ENCODE data around the gene LYSMD2. TPM values are rescaled to one million over a fixed set of nuclear protein-coding genes. Genes with fewer than 3 reads are reported as not detected.

LYSMD2 gene
- total and polyA plus RNA-seq, 5 donors from 2014 or later: 13.0 to 44.1 (median 35.5) TPM

- H3K4me1 Mint-ChIP-seq: peaks cover 0 to 5% (median 4%) of the 10 kb centered on the region in 4 donors
- no peaks in the 10 kb centered on the region for H3K36me3 ChIP-seq (ENCODE audit: control insufficient read depth, insufficient read depth, low read length)
- no peaks in the 10 kb centered on the region for H3K36me3 Mint-ChIP-seq
- peaks cover 19% of the 10 kb centered on the region for H3K27me3 ChIP-seq (ENCODE audit: control insufficient read depth, insufficient read depth, low read length)
- H3K9me3 ChIP-seq (ENCODE audit: control insufficient read depth in 2 of 2, low read length in 2 of 2): no peaks in the 10 kb centered on the region
- H3K27ac ChIP-seq (ENCODE audit: insufficient read depth, low read length, poor library complexity, severe bottlenecking): no peak overlapping the region
- ATAC-seq (ENCODE audit: low read depth in 2 of 2) (no peak), DNase-seq (no peak)
- no peaks in the 10 kb centered on the region for H3K4me1 ChIP-seq (ENCODE audit: control insufficient read depth, insufficient read depth, low read length, poor library complexity, severe bottlenecking)
- peaks cover 27% of the 10 kb centered on the region for H3K27me3 Mint-ChIP-seq
- H3K4me3 Mint-ChIP-seq: no peak overlapping the region
- H3K27ac Mint-ChIP-seq: no peak overlapping the region
- no peak overlapping the region for H3K4me3 ChIP-seq (ENCODE audit: low read depth, low read length)
- H3K9me3 Mint-ChIP-seq: peaks cover 0 to 2% (median 0%) of the 10 kb centered on the region in 7 donors
Measured at GRCh38 chr15:51697163-51697562, 40.3 kb downstream of the LYSMD2 start.

DNA sequence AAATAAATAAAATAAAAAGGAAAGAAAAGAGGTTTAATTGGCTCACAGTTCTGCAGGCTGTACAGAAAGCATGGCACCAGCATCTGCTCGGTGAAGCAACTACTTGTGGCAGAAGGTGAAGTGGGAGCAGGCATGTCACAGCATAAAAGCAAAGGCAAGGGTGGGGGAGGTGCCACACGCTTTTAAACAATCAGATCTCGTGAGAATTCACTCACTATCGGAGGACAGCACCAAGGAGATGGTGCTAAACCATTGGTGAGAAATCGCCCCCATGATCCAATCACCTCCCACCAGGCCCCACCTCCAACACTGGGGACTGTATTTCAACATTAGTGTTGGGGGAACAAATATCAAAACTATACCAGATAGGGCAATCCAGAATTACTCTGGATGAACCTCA lies 40.9 kb downstream of the LYSMD2 start:
- Mint-ChIP-seq H3K36me3 (no peaks in the 10 kb centered on the region), H3K9me3 (peaks cover 0 to 1% (median 0%) of the 10 kb centered on the region in 7 donors), H3K27me3 (peaks cover 33% of the 10 kb centered on the region), H3K27ac (no peak overlapping the region), H3K4me1 (peaks cover 0 to 9% (median 6%) of the 10 kb centered on the region in 4 donors), H3K4me3 (no peak overlapping the region)
- Histone ChIP-seq H3K36me3 (ENCODE audit: control insufficient read depth, insufficient read depth, low read length) (no peaks in the 10 kb centered on the region), H3K4me1 (ENCODE audit: control insufficient read depth, insufficient read depth, low read length, poor library complexity, severe bottlenecking) (no peaks in the 10 kb centered on the region), H3K4me3 (ENCODE audit: low read depth, low read length) (no peak overlapping the region), H3K27ac (ENCODE audit: insufficient read depth, low read length, poor library complexity, severe bottlenecking) (no peak overlapping the region), H3K9me3 (ENCODE audit: control insufficient read depth in 2 of 2, low read length in 2 of 2) (no peaks in the 10 kb centered on the region), H3K27me3 (ENCODE audit: control insufficient read depth, insufficient read depth, low read length) (peaks cover 25% of the 10 kb centered on the region)
- ATAC-seq (ENCODE audit: low read depth in 2 of 2) (no peak), DNase-seq (no peak)

GRCh38 chr15:51692154-51692553 lies 45.3 kb downstream of the LYSMD2 start:
- peaks cover 0 to 11% (median 6%) of the 10 kb centered on the region in 4 donors for H3K4me1 Mint-ChIP-seq
- H3K27me3 Mint-ChIP-seq: peaks cover 44% of the 10 kb centered on the region
- peaks cover 0 to 2% (median 0%) of the 10 kb centered on the region in 7 donors for H3K9me3 Mint-ChIP-seq
- no peaks in the 10 kb centered on the region for H3K9me3 ChIP-seq (ENCODE audit: control insufficient read depth in 2 of 2, low read length in 2 of 2)
- DNase-seq (peak in 1 of 3 donors; percentile 19), ATAC-seq (ENCODE audit: low read depth in 2 of 2) (no peak)
- no peak overlapping the region for H3K27ac ChIP-seq (ENCODE audit: insufficient read depth, low read length, poor library complexity, severe bottlenecking)
- no peaks in the 10 kb centered on the region for H3K36me3 ChIP-seq (ENCODE audit: control insufficient read depth, insufficient read depth, low read length)
- H3K27me3 ChIP-seq (ENCODE audit: control insufficient read depth, insufficient read depth, low read length): peaks cover 19% of the 10 kb centered on the region
- H3K27ac Mint-ChIP-seq: no peak overlapping the region
- no peak overlapping the region for H3K4me3 Mint-ChIP-seq
- H3K36me3 Mint-ChIP-seq: no peaks in the 10 kb centered on the region
- no peaks in the 10 kb centered on the region for H3K4me1 ChIP-seq (ENCODE audit: control insufficient read depth, insufficient read depth, low read length, poor library complexity, severe bottlenecking)
- H3K4me3 ChIP-seq (ENCODE audit: low read depth, low read length): no peak overlapping the region

- Histone ChIP-seq H3K27ac (ENCODE audit: insufficient read depth, low read length, poor library complexity, severe bottlenecking) (no peak overlapping the region), H3K4me1 (ENCODE audit: control insufficient read depth, insufficient read depth, low read length, poor library complexity, severe bottlenecking) (no peaks in the 10 kb centered on the region), H3K36me3 (ENCODE audit: control insufficient read depth, insufficient read depth, low read length) (no peaks in the 10 kb centered on the region), H3K4me3 (ENCODE audit: low read depth, low read length) (no peak overlapping the region), H3K9me3 (ENCODE audit: control insufficient read depth in 2 of 2, low read length in 2 of 2) (no peaks in the 10 kb centered on the region), H3K27me3 (ENCODE audit: control insufficient read depth, insufficient read depth, low read length) (peaks cover 23% of the 10 kb centered on the region)
- Mint-ChIP-seq H3K27ac (no peak overlapping the region), H3K27me3 (peaks cover 59% of the 10 kb centered on the region), H3K4me1 (peaks cover 0 to 11% (median 6%) of the 10 kb centered on the region in 4 donors), H3K4me3 (no peak overlapping the region), H3K36me3 (no peaks in the 10 kb centered on the region), H3K9me3 (peaks cover 0 to 2% (median 0%) of the 10 kb centered on the region in 7 donors)
- DNase-seq (peak in 1 of 3 donors; percentile 5), ATAC-seq (ENCODE audit: low read depth in 2 of 2) (no peak)
Measured at GRCh38 chr15:51688863-51689262, 48.6 kb downstream of the LYSMD2 start.

DNA sequence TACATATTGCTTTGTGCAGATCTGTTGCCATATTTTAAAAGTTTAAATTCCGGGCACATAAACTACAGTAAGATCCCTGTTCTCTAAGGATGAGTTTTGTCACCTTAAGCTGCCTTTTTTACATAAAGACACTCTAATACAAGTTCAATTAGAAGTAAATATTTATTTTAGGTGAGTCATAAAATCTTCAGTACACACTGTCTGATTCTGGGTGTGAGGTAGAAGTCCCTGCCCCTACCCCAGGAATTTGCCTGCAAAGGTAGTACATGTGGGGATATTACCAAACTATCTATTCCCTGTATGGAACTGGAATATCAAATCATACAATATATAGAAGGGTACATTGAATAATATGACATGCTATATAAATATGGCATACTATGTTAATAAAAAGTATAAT lies 49.9 kb downstream of the LYSMD2 start:
- H3K27me3 Mint-ChIP-seq: peaks cover 64% of the 10 kb centered on the region
- Histone ChIP-seq H3K27me3 (ENCODE audit: control insufficient read depth, insufficient read depth, low read length) (peaks cover 26% of the 10 kb centered on the region), H3K36me3 (ENCODE audit: control insufficient read depth, insufficient read depth, low read length) (no peaks in the 10 kb centered on the region), H3K4me3 (ENCODE audit: low read depth, low read length) (no peak overlapping the region), H3K9me3 (ENCODE audit: control insufficient read depth in 2 of 2, low read length in 2 of 2) (no peaks in the 10 kb centered on the region), H3K27ac (ENCODE audit: insufficient read depth, low read length, poor library complexity, severe bottlenecking) (no peak overlapping the region), H3K4me1 (ENCODE audit: control insufficient read depth, insufficient read depth, low read length, poor library complexity, severe bottlenecking) (no peaks in the 10 kb centered on the region)
- peaks cover 0 to 9% (median 5%) of the 10 kb centered on the region in 4 donors for H3K4me1 Mint-ChIP-seq
- no peak for DNase-seq
- peaks cover 0 to 1% (median 0%) of the 10 kb centered on the region in 7 donors for H3K9me3 Mint-ChIP-seq
- H3K4me3 Mint-ChIP-seq: no peak overlapping the region
- no peak for ATAC-seq (ENCODE audit: low read depth in 2 of 2)
- no peak overlapping the region for H3K27ac Mint-ChIP-seq
- H3K36me3 Mint-ChIP-seq: no peaks in the 10 kb centered on the region

- no peaks in the 10 kb centered on the region for H3K36me3 ChIP-seq (ENCODE audit: control insufficient read depth, insufficient read depth, low read length)
- peaks cover 3% of the 10 kb centered on the region for H3K4me1 ChIP-seq (ENCODE audit: control insufficient read depth, insufficient read depth, low read length, poor library complexity, severe bottlenecking)
- peaks cover 60% of the 10 kb centered on the region for H3K27me3 Mint-ChIP-seq
- H3K4me3 ChIP-seq (ENCODE audit: low read depth, low read length): no peak within 1 kb of the TSS
- no peak within 1 kb of the TSS for H3K27ac ChIP-seq (ENCODE audit: insufficient read depth, low read length, poor library complexity, severe bottlenecking)
- H3K9me3 ChIP-seq (ENCODE audit: control insufficient read depth in 2 of 2, low read length in 2 of 2): no peaks in the 10 kb centered on the region
- H3K36me3 Mint-ChIP-seq: no peaks in the 10 kb centered on the region
- H3K9me3 Mint-ChIP-seq: peaks cover 0 to 3% (median 2%) of the 10 kb centered on the region in 7 donors
- no peak within 1 kb of the TSS for H3K4me3 Mint-ChIP-seq
- no peak within 1 kb of the TSS for H3K27ac Mint-ChIP-seq
- ATAC-seq (ENCODE audit: low read depth in 2 of 2) (peak; percentile 53 to 62), DNase-seq (peak in 2 of 3 donors; percentile 26 to 53)
- H3K4me1 Mint-ChIP-seq: peaks cover 0 to 2% (median 0%) of the 10 kb centered on the region in 4 donors
- H3K27me3 ChIP-seq (ENCODE audit: control insufficient read depth, insufficient read depth, low read length): peaks cover 22% of the 10 kb centered on the region
Measured at GRCh38 chr15:51681303-51681963, 56.0 kb downstream of the LYSMD2 start, which contains the start of gene SCG3. TSS of gene SCG3 (plus strand) at chr15:51681503. CDS start at chr15:51681756, 253 bp downstream.

DNA sequence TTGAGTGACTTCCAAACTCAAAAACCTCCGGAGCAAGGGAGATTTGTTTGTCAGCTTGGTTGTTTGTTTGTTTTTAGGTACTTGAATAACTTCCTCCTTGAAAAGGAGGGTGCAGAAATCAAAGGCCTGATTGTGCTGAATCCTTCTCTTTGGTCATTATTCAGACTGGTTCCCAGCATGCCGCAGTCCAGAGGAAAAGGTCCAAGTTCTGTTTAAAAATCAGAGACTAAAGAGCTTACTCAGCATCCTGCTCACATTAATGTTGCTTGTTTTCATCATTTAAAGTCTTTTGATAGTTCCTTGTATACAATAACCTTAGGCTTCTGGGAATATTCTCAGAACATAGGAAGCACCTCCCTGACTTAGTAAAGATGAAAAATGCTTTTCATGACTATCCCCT lies 57.1 kb downstream of the LYSMD2 start:
- Histone ChIP-seq H3K27me3 (ENCODE audit: control insufficient read depth, insufficient read depth, low read length) (peaks cover 21% of the 10 kb centered on the region), H3K27ac (ENCODE audit: insufficient read depth, low read length, poor library complexity, severe bottlenecking) (no peak overlapping the region), H3K4me1 (ENCODE audit: control insufficient read depth, insufficient read depth, low read length, poor library complexity, severe bottlenecking) (peaks cover 3% of the 10 kb centered on the region), H3K4me3 (ENCODE audit: low read depth, low read length) (no peak overlapping the region), H3K36me3 (ENCODE audit: control insufficient read depth, insufficient read depth, low read length) (no peaks in the 10 kb centered on the region), H3K9me3 (ENCODE audit: control insufficient read depth in 2 of 2, low read length in 2 of 2) (no peaks in the 10 kb centered on the region)
- H3K27ac Mint-ChIP-seq: no peak overlapping the region
- H3K36me3 Mint-ChIP-seq: no peaks in the 10 kb centered on the region
- ATAC-seq (ENCODE audit: low read depth in 2 of 2): no peak
- H3K9me3 Mint-ChIP-seq: peaks cover 0 to 3% (median 2%) of the 10 kb centered on the region in 7 donors
- no peak for DNase-seq
- H3K4me3 Mint-ChIP-seq: no peak overlapping the region
- H3K4me1 Mint-ChIP-seq: peaks cover 0 to 2% (median 0%) of the 10 kb centered on the region in 4 donors
- H3K27me3 Mint-ChIP-seq: peaks cover 53% of the 10 kb centered on the region

DNA sequence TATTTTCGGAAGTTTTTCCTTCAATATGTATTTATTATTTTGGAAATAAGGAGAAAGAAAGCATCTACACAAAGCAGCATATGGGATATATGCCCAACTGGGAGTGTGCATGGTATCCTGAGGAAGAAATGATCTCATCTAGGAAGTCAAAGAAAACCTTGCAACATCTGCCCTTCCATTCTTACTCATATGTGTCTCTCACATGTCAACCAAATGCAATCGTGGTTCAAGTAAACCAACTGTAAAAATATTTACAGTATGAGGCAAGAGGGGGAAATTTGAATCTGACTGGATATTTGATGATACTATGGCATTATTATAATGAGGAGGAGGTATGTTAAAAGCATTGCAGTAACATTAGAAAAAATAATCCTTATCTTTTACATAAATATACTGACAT lies 59.4 kb downstream of the LYSMD2 start:
- no peak overlapping the region for H3K27ac Mint-ChIP-seq
- no peak overlapping the region for H3K4me3 Mint-ChIP-seq
- H3K36me3 ChIP-seq (ENCODE audit: control insufficient read depth, insufficient read depth, low read length): no peaks in the 10 kb centered on the region
- no peak overlapping the region for H3K4me3 ChIP-seq (ENCODE audit: low read depth, low read length)
- peaks cover 47% of the 10 kb centered on the region for H3K27me3 Mint-ChIP-seq
- H3K27me3 ChIP-seq (ENCODE audit: control insufficient read depth, insufficient read depth, low read length): peaks cover 19% of the 10 kb centered on the region
- H3K27ac ChIP-seq (ENCODE audit: insufficient read depth, low read length, poor library complexity, severe bottlenecking): no peak overlapping the region
- H3K4me1 Mint-ChIP-seq: peaks cover 0 to 2% (median 0%) of the 10 kb centered on the region in 4 donors
- ATAC-seq (ENCODE audit: low read depth in 2 of 2) (no peak), DNase-seq (no peak)
- no peaks in the 10 kb centered on the region for H3K9me3 ChIP-seq (ENCODE audit: control insufficient read depth in 2 of 2, low read length in 2 of 2)
- H3K9me3 Mint-ChIP-seq: peaks cover 0 to 5% (median 2%) of the 10 kb centered on the region in 7 donors
- peaks cover 3% of the 10 kb centered on the region for H3K4me1 ChIP-seq (ENCODE audit: control insufficient read depth, insufficient read depth, low read length, poor library complexity, severe bottlenecking)
- H3K36me3 Mint-ChIP-seq: no peaks in the 10 kb centered on the region
